WI38 (cell line): Measurements from ENCODE around the gene QRFP.

Experiments
- H3K4me3 ChIP-seq: 2 replicates; pipeline ENCODE4 v1.5.1; 2011; ENCODE audit warnings: low read depth, mild to moderate bottlenecking, control low read depth, low read length
- CTCF ChIP-seq: IDR thresholded peaks from 2 replicates; pipeline ENCODE4 v1.5.1; 2012; ENCODE audit warnings: low read depth, mild to moderate bottlenecking, control low read depth, low read length

Gene QRFP

GRCh38 chr9:130886981-130887380 lies 9.6 kb downstream of the QRFP start:
- H3K4me3 ChIP-seq: no peak overlapping the region
- TF ChIP-seq CTCF: no peak

- no peak overlapping the region for H3K4me3 ChIP-seq
- no peak for TF ChIP-seq CTCF
Measured at GRCh38 chr9:130885484-130886375, 10.9 kb downstream of the QRFP start.

GRCh38 chr9:130884542-130885483 lies 11.8 kb downstream of the QRFP start:
- TF ChIP-seq CTCF: no peak
- H3K4me3 ChIP-seq: no peak overlapping the region

GRCh38 chr9:130884111-130884531 lies 12.5 kb downstream of the QRFP start:
- TF ChIP-seq CTCF: no peak

GRCh38 chr9:130883479-130883878 lies 13.1 kb downstream of the QRFP start:
- TF ChIP-seq CTCF: no peak
- H3K4me3 ChIP-seq: no peak overlapping the region

More at GRCh38 chr9:130884111-130884531, 12.5 kb downstream of the QRFP start:
- no peak overlapping the region for H3K4me3 ChIP-seq

GRCh38 chr9:130882696-130883225 lies 13.9 kb downstream of the QRFP start:
- no peak overlapping the region for H3K4me3 ChIP-seq
- no peak for TF ChIP-seq CTCF
